ENCODE measurements around the gene DACH1. TPM values are rescaled to one million over a fixed set of nuclear protein-coding genes. Genes with fewer than 3 reads are reported as not detected.

The DACH1 gene
- total RNA-seq, 2 experiments from 2014 or later: 0.71 to 0.89 TPM

GRCh38 chr13:71758828-71759227 is 108.2 kb downstream of the DACH1 start:
- ChIA-PET POLR2A (no interaction called here), CTCF (no interaction called here)
- Histone ChIP-seq H3K4me1 (ENCODE audit: insufficient read depth, low read length) (no peaks in the 10 kb centered on the region), H3K36me3 (ENCODE audit: insufficient read depth, low read length) (no peaks in the 10 kb centered on the region), H3K4me3 (ENCODE audit: low read length) (no peak overlapping the region), H3K27ac (ENCODE audit: low read depth in 1 of 2, low read length in 2 of 2) (no peak overlapping the region), H3K27me3 (ENCODE audit: control insufficient read depth in 1 of 2, insufficient read depth in 2 of 2, low read length in 2 of 2) (no peaks in the 10 kb centered on the region), H3K9me3 (ENCODE audit: control insufficient read depth in 1 of 2, insufficient read depth in 1 of 2, low read length in 2 of 2) (peaks cover 0 to 4% of the 10 kb centered on the region in 2 experiments)
- no peaks in the 10 kb centered on the region for H3K27me3 Mint-ChIP-seq
- TF ChIP-seq, protein P1, sequence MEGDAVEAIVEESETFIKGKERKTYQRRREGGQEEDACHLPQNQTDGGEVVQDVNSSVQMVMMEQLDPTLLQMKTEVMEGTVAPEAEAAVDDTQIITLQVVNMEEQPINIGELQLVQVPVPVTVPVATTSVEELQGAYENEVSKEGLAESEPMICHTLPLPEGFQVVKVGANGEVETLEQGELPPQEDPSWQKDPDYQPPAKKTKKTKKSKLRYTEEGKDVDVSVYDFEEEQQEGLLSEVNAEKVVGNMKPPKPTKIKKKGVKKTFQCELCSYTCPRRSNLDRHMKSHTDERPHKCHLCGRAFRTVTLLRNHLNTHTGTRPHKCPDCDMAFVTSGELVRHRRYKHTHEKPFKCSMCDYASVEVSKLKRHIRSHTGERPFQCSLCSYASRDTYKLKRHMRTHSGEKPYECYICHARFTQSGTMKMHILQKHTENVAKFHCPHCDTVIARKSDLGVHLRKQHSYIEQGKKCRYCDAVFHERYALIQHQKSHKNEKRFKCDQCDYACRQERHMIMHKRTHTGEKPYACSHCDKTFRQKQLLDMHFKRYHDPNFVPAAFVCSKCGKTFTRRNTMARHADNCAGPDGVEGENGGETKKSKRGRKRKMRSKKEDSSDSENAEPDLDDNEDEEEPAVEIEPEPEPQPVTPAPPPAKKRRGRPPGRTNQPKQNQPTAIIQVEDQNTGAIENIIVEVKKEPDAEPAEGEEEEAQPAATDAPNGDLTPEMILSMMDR (IDR thresholded peaks at IDR 0.05): no peak
- H3K4me3 Mint-ChIP-seq: no peak overlapping the region
- H3K9me3 Mint-ChIP-seq: no peaks in the 10 kb centered on the region
- DNase-seq (no peak), ATAC-seq (ENCODE audit: poor library complexity) (no peak)
- H3K36me3 Mint-ChIP-seq (ENCODE audit: low read depth): no peaks in the 10 kb centered on the region
- intact Hi-C loops (cut with DNase I, micrococcal nuclease): no loop called here
- H3K27ac Mint-ChIP-seq: no peak overlapping the region
- no peaks in the 10 kb centered on the region for H3K4me1 Mint-ChIP-seq (ENCODE audit: low read depth)

DNA sequence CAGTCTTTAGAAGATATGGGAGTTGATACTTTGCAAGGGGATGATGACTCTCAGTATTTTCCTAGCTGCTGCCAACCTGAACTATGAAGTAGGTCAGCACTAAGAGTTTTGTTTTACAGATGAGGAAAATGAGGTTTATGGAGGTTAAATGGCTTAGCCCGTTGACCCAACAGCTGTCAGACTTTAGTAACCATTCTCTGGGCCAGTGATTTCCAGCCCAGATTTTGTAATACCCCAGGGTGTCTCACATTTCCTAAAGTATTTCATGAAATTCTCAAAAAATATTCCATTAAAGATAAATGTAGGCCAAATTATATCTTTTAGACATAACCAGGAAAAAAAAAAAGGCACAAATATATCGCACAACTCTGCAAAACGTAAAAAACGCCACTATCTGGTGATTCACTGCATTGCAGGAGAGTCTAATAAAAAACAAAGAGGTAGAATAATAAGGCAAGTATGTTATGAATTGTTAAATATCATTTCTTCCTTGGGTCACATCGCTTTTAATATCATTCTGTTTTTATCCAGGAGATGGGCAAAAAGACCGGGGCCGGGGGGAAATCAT is 112.5 kb downstream of the DACH1 start:
- H3K4me1 Mint-ChIP-seq (ENCODE audit: low read depth): no peaks in the 10 kb centered on the region
- Histone ChIP-seq H3K27ac (ENCODE audit: low read depth in 1 of 2, low read length in 2 of 2) (no peak overlapping the region), H3K4me1 (ENCODE audit: insufficient read depth, low read length) (no peaks in the 10 kb centered on the region), H3K36me3 (ENCODE audit: insufficient read depth, low read length) (no peaks in the 10 kb centered on the region), H3K27me3 (ENCODE audit: control insufficient read depth in 1 of 2, insufficient read depth in 2 of 2, low read length in 2 of 2) (no peaks in the 10 kb centered on the region), H3K4me3 (ENCODE audit: low read length) (no peak overlapping the region), H3K9me3 (ENCODE audit: control insufficient read depth in 1 of 2, insufficient read depth in 1 of 2, low read length in 2 of 2) (peaks cover 0 to 4% of the 10 kb centered on the region in 2 experiments)
- ChIA-PET CTCF (no interaction called here), POLR2A (no interaction called here)
- no peaks in the 10 kb centered on the region for H3K9me3 Mint-ChIP-seq
- no peak overlapping the region for H3K27ac Mint-ChIP-seq
- DNase-seq (no peak), ATAC-seq (ENCODE audit: poor library complexity) (no peak)
- no peak overlapping the region for H3K4me3 Mint-ChIP-seq
- H3K36me3 Mint-ChIP-seq (ENCODE audit: low read depth): no peaks in the 10 kb centered on the region
- TF ChIP-seq, protein P1 (IDR thresholded peaks at IDR 0.05): no peak
- H3K27me3 Mint-ChIP-seq: no peaks in the 10 kb centered on the region
- intact Hi-C loops (cut with DNase I, micrococcal nuclease): no loop called here

GRCh38 chr13:71752775-71753513 is 114.1 kb downstream of the DACH1 start:
- Histone ChIP-seq H3K4me1 (ENCODE audit: insufficient read depth, low read length) (no peaks in the 10 kb centered on the region), H3K4me3 (ENCODE audit: low read length) (no peak overlapping the region), H3K27me3 (ENCODE audit: control insufficient read depth in 1 of 2, insufficient read depth in 2 of 2, low read length in 2 of 2) (no peaks in the 10 kb centered on the region), H3K36me3 (ENCODE audit: insufficient read depth, low read length) (no peaks in the 10 kb centered on the region), H3K9me3 (ENCODE audit: control insufficient read depth in 1 of 2, insufficient read depth in 1 of 2, low read length in 2 of 2) (peaks cover 0 to 4% of the 10 kb centered on the region in 2 experiments), H3K27ac (ENCODE audit: low read depth in 1 of 2, low read length in 2 of 2) (no peak overlapping the region)
- ChIA-PET CTCF (no interaction called here), POLR2A (no interaction called here)
- no peak for ATAC-seq (ENCODE audit: poor library complexity)
- intact Hi-C loops (cut with DNase I, micrococcal nuclease): no loop called here
- no peaks in the 10 kb centered on the region for H3K36me3 Mint-ChIP-seq (ENCODE audit: low read depth)
- DNase-seq: no peak
- no peaks in the 10 kb centered on the region for H3K27me3 Mint-ChIP-seq
- no peak overlapping the region for H3K27ac Mint-ChIP-seq
- no peaks in the 10 kb centered on the region for H3K4me1 Mint-ChIP-seq (ENCODE audit: low read depth)
- TF ChIP-seq, protein P1 (IDR thresholded peaks at IDR 0.05): no peak
- H3K9me3 Mint-ChIP-seq: no peaks in the 10 kb centered on the region
- no peak overlapping the region for H3K4me3 Mint-ChIP-seq

All from CD4-positive, alpha-beta T cell (primary cell).